HCT116 (cell line): ENCODE results near the gene PIK3CA. TPM values are rescaled to one million over a fixed set of nuclear protein-coding genes. Genes with fewer than 3 reads are reported as not detected.

ENCODE experiments used
- ATAC-seq: fragments of 200-7000 bp; cut with Tn5 transposase; 2 replicates; pipeline ENCODE4 v1.9.1; 2020; ENCODE audit warnings: mild to moderate bottlenecking, moderate library complexity
- BruUV-seq: library from RNA; stranded (reverse); fragments of 400-500 nt; replicated peaks from 2 replicates; lab custom pipeline; 2021; lab: Mats Ljungman, UMichigan
- CTCF ChIA-PET: fragments of 300-600 bp; sonication (Branson Sonifier 250); formaldehyde crosslinking; loops from one replicate; lab custom pipeline; 2021; ENCODE audit warnings: antibody characterized with exemption; lab: Charles Lee
- POLR2A ChIA-PET: fragments of 300-600, 350-600 bp; sonication (Branson Sonifier 250); formaldehyde crosslinking; loops from one replicate; lab custom pipeline; 2021; ENCODE audit warnings: antibody characterized with exemption; lab: Charles Lee
- RAD21 ChIA-PET, 2 experiments: fragments of 300-600 bp; sonication (Branson Sonifier 250); formaldehyde crosslinking; loops; one replicate each; lab custom pipeline; 2023; ENCODE audit warnings: low total read pairs in 2 of 2; ENCODE audit not compliant: uncharacterized antibody in 2 of 2, unreplicated experiment in 2 of 2, low non-redundant PET in 1 of 2; lab: Charles Lee
- DNase-seq: peaks from one replicate; pipeline ENCODE4 v3.0.0-alpha.2; 2010; ENCODE audit warnings: low read depth, low spot score
- H2AFZ ChIP-seq: fragments of 200-600 bp; shearing (Covaris generic), sonication (generic); 2 replicates; pipeline ENCODE4 v1.6.1; 2017; ENCODE audit warnings: low read depth, mixed run types, mixed read lengths, antibody characterized with exemption, low read length; ENCODE audit not compliant: poor library complexity, severe bottlenecking
- H3K27ac ChIP-seq: 2 replicates; pipeline ENCODE4 v1.5.1; 2012; ENCODE audit warnings: low read depth, low read length
- H3K27me3 ChIP-seq: fragments of 200-600 bp; sonication (generic); 2 replicates; pipeline ENCODE4 v1.6.1; 2016; ENCODE audit warnings: mixed run types, low read length, mixed read lengths; ENCODE audit not compliant: insufficient read depth
- H3K36me3 ChIP-seq, 2 experiments: fragments of 200-500 bp in 1 of 2; fragments of 200-600 bp in 1 of 2; sonication (Bioruptor generic) in 1 of 2; sonication (generic) in 1 of 2; 2 replicates each; pipeline versions ENCODE4 v1.5.1 to v1.6.1; 2014 to 2016; ENCODE audit warnings: low read length in 2 of 2, inconsistent platforms in 1 of 2, mixed read lengths in 1 of 2, mixed run types in 1 of 2; ENCODE audit not compliant: insufficient read depth in 2 of 2, control insufficient read depth in 1 of 2
- H3K4me1 ChIP-seq, 2 experiments: fragments of 200-600 bp in 1 of 2; sonication (generic) in 1 of 2; 2 replicates each; pipeline versions ENCODE4 v1.5.1 to v1.6.1; 2012 to 2017; ENCODE audit warnings: low read length in 2 of 2, inconsistent platforms in 1 of 2, mild to moderate bottlenecking in 1 of 2, mixed read lengths in 1 of 2, mixed run types in 1 of 2, moderate library complexity in 1 of 2; ENCODE audit not compliant: insufficient read depth in 2 of 2, control insufficient read depth in 1 of 2
- H3K4me2 ChIP-seq: fragments of 200-600 bp; sonication (generic); 2 replicates; pipeline ENCODE4 v1.6.1; 2017; ENCODE audit warnings: mixed run types, low read length, mixed read lengths
- H3K4me3 ChIP-seq, 2 experiments: fragments of 200-600 bp in 1 of 2; sonication (generic) in 1 of 2; replicated peaks in 1 of 2; 2 replicates each; pipeline ENCODE4 v1.5.1; 2011 to 2016; ENCODE audit warnings: low read length in 2 of 2, control low read depth in 1 of 2, low read depth in 1 of 2, mild to moderate bottlenecking in 1 of 2, mixed read lengths in 1 of 2, mixed run types in 1 of 2
- H3K79me2 ChIP-seq: fragments of 200-600 bp; sonication (generic); 2 replicates; pipeline ENCODE4 v1.6.1; 2017; ENCODE audit warnings: mild to moderate bottlenecking, mixed run types, low read length, moderate library complexity, mixed read lengths; ENCODE audit not compliant: insufficient read depth
- H3K9ac ChIP-seq: fragments of 200-600 bp; sonication (generic); 2 replicates; pipeline ENCODE4 v1.6.1; 2016; ENCODE audit warnings: low read length, mixed read lengths
- H3K9me2 ChIP-seq: fragments of 200-600 bp; sonication (generic), shearing (Covaris generic); 2 replicates; pipeline ENCODE4 v1.6.1; 2017; ENCODE audit warnings: mixed run types, mild to moderate bottlenecking, moderate library complexity; ENCODE audit not compliant: insufficient read depth
- H3K9me3 ChIP-seq, 2 experiments: fragments of 200-500 bp in 1 of 2; fragments of 200-600 bp in 1 of 2; sonication (Bioruptor generic) in 1 of 2; sonication (generic) in 1 of 2; 2 replicates each; pipeline ENCODE4 v1.6.1; 2014 to 2017; ENCODE audit warnings: low read length in 2 of 2, mixed read lengths in 2 of 2, inconsistent platforms in 1 of 2, low read depth in 1 of 2, mild to moderate bottlenecking in 1 of 2, mixed run types in 1 of 2, moderate library complexity in 1 of 2; ENCODE audit not compliant: control insufficient read depth in 1 of 2, insufficient read depth in 1 of 2
- H4K20me1 ChIP-seq: fragments of 200-600 bp; sonication (generic), shearing (Covaris generic); 2 replicates; pipeline ENCODE4 v1.6.1; 2017; ENCODE audit warnings: mixed run types, mild to moderate bottlenecking, moderate library complexity; ENCODE audit not compliant: insufficient read depth
- ATF3 ChIP-seq: IDR thresholded peaks from 2 replicates; pipeline ENCODE4 v1.6.1; 2012
- CBX3 ChIP-seq: IDR thresholded peaks from 2 replicates; pipeline ENCODE4 v1.6.1; 2012; ENCODE audit warnings: low read depth
- CEBPB ChIP-seq: IDR thresholded peaks from 2 replicates; pipeline ENCODE4 v1.6.1; 2012; ENCODE audit warnings: low read depth
- CTCF ChIP-seq, 3 experiments: fragments of 200-600 bp in 1 of 3; sonication (generic) in 1 of 3; IDR thresholded peaks in 2 of 3; conservative IDR thresholded peaks in 1 of 3; 2 replicates each; pipeline ENCODE4 v1.5.1; 2012 to 2017; ENCODE audit warnings: low read depth in 2 of 3, low read length in 2 of 3, antibody characterized with exemption in 1 of 3, borderline replicate concordance in 1 of 3, control low read depth in 1 of 3, mild to moderate bottlenecking in 1 of 3, mixed read lengths in 1 of 3, mixed run types in 1 of 3, moderate library complexity in 1 of 3; ENCODE audit not compliant: insufficient read depth in 1 of 3
- EGR1 ChIP-seq: IDR thresholded peaks from 2 replicates; pipeline ENCODE4 v1.6.1; 2012; ENCODE audit warnings: low read depth
- ELF1 ChIP-seq: IDR thresholded peaks from 2 replicates; pipeline ENCODE4 v1.6.1; 2012; ENCODE audit warnings: low read depth, borderline replicate concordance
- EZH2 ChIP-seq: fragments of 200-600 bp; sonication (generic); IDR thresholded peaks from 2 replicates; pipeline ENCODE4 v1.6.1; 2017; ENCODE audit warnings: antibody characterized with exemption, mixed run types
- EZH2phosphoT487 ChIP-seq: fragments of 200-600 bp; IDR thresholded peaks from 2 replicates; pipeline ENCODE4 v1.6.1; 2018; ENCODE audit warnings: antibody characterized with exemption, borderline replicate concordance
- FOSL1 ChIP-seq: IDR thresholded peaks from 2 replicates; pipeline ENCODE4 v1.6.1; 2012; ENCODE audit warnings: low read depth
- MAX ChIP-seq: IDR thresholded peaks from 2 replicates; pipeline ENCODE4 v1.6.1; 2012
- POLR2A ChIP-seq: IDR thresholded peaks from 2 replicates; pipeline ENCODE4 v1.7.0; 2011; ENCODE audit warnings: borderline replicate concordance; ENCODE audit not compliant: insufficient read depth, insufficient read length; ENCODE audit errors: extremely low read depth
- POLR2AphosphoS5 ChIP-seq: IDR thresholded peaks from 2 replicates; pipeline ENCODE4 v1.6.1; 2011; ENCODE audit warnings: mild to moderate bottlenecking, low read depth, low read length, moderate library complexity
- RAD21 ChIP-seq: IDR thresholded peaks from 2 replicates; pipeline ENCODE4 v1.6.1; 2012; ENCODE audit warnings: low read depth, mild to moderate bottlenecking
- REST ChIP-seq: IDR thresholded peaks from 2 replicates; pipeline ENCODE4 v1.6.1; 2012; ENCODE audit warnings: low read depth
- SIN3A ChIP-seq: IDR thresholded peaks from 2 replicates; pipeline ENCODE4 v1.6.1; 2012; ENCODE audit warnings: low read depth
- SP1 ChIP-seq: IDR thresholded peaks from 2 replicates; pipeline ENCODE4 v1.6.1; 2012; ENCODE audit warnings: low read depth
- SRF ChIP-seq: IDR thresholded peaks from 2 replicates; pipeline ENCODE4 v1.6.1; 2012; ENCODE audit warnings: low read depth
- YY1 ChIP-seq: IDR thresholded peaks from 2 replicates; pipeline ENCODE4 v1.6.1; 2011; ENCODE audit warnings: low read length, low read depth, moderate library complexity, mild to moderate bottlenecking; ENCODE audit not compliant: insufficient replicate concordance; ENCODE audit errors: extremely low read depth
- ZBTB33 ChIP-seq: IDR thresholded peaks from 2 replicates; pipeline ENCODE4 v1.6.1; 2011; ENCODE audit warnings: mild to moderate bottlenecking, low read length, moderate library complexity; ENCODE audit not compliant: insufficient replicate concordance; ENCODE audit errors: extremely low read depth
- ZNF274 ChIP-seq: fragments of 200-500 bp; sonication (Bioruptor generic); IDR thresholded peaks from 2 replicates; pipeline ENCODE4 v1.6.1; 2014; ENCODE audit warnings: mild to moderate bottlenecking, low read depth, low read length, inconsistent platforms
- intact Hi-C: fragments of 100-400 bp; cut with micrococcal nuclease; formaldehyde crosslinking; loops from 2 replicates; pipeline ENCODE4 v1.10.0; 2022
- total RNA-seq: library from RNA; stranded (reverse); gene quantifications from one replicate; pipeline ENCODE4 v1.2.1, GENCODE V29; 2021; ENCODE audit not compliant: unreplicated experiment

Gene PIK3CA
- total RNA-seq, 1 experiment from 2014 or later, result 17.9 TPM

- BruUV-seq, result no TSS peak
- H3K9ac ChIP-seq, result no peak overlapping the region
- no peaks in the 10 kb centered on the region for H3K36me3 ChIP-seq
- TF ChIP-seq YY1 (no peak), RAD21 (no peak), CTCF (IDR thresholded peaks at IDR 0.05 in 2 of 3, conservative IDR thresholded peaks at IDR 0.05 in 1 of 3; ENCODE audit: borderline replicate concordance in 1 of 3, insufficient read depth in 1 of 3, low read depth in 2 of 3, low read length in 2 of 3) (no peak), EZH2phosphoT487 (no peak), EGR1 (no peak), SIN3A (no peak), MAX (no peak), ELF1 (no peak), SP1 (no peak), SRF (no peak), POLR2AphosphoS5 (no peak), ZNF274 (no peak), EZH2 (no peak), ATF3 (no peak), CBX3 (no peak), ZBTB33 (no peak), POLR2A (no peak), CEBPB (no peak), FOSL1 (no peak), REST (no peak)
- TF ChIP-seq, all 23 proteins: peak for 0
- Histone ChIP-seq H3K4me1 (no peaks in the 10 kb centered on the region), H3K4me3 (no peak overlapping the region), H4K20me1 (no peaks in the 10 kb centered on the region), H3K9me2 (no peaks in the 10 kb centered on the region), H3K27ac (no peak overlapping the region), H2AFZ (no peak overlapping the region), H3K27me3 (no peaks in the 10 kb centered on the region), H3K9me3 (no peaks in the 10 kb centered on the region), H3K79me2 (no peaks in the 10 kb centered on the region), H3K4me2 (no peak overlapping the region)
- ATAC-seq, result no peak
- RAD21 ChIA-PET, result no interaction called here
- CTCF ChIA-PET, result no interaction called here
- POLR2A ChIA-PET, result no interaction called here
- DNase-seq, result no peak
- intact Hi-C loops, result no loop called here
These were observed 128.6 kb downstream of the PIK3CA start for GRCh38 chr3:179276743-179277142.
